Spinal cord (tissue), 10 donors: ENCODE measurements around the gene SDCCAG8. TPM values are rescaled to one million over a fixed set of nuclear protein-coding genes. Genes with fewer than 3 reads are reported as not detected.

Experiments used
- DNase-seq, 6 donors: peaks; one replicate each; pipeline versions ENCODE4 v3.0.0 to v3.0.0-alpha.2; 2013 to 2015; ENCODE audit warnings: low spot score in 6 of 6, low read depth in 4 of 6
- H3K27ac ChIP-seq: one replicate; pipeline ENCODE4 v1.5.1; 2013; ENCODE audit warnings: low read depth, low read length, control low read depth
- H3K27me3 ChIP-seq: one replicate; pipeline ENCODE4 v1.6.1; 2013; ENCODE audit warnings: low read length; ENCODE audit not compliant: control insufficient read depth, insufficient read depth
- H3K36me3 ChIP-seq: one replicate; pipeline ENCODE4 v1.6.1; 2013; ENCODE audit warnings: low read length; ENCODE audit not compliant: control insufficient read depth, insufficient read depth
- H3K4me1 ChIP-seq: one replicate; pipeline ENCODE4 v1.6.1; 2013; ENCODE audit warnings: low read length; ENCODE audit not compliant: control insufficient read depth, insufficient read depth
- H3K4me3 ChIP-seq: one replicate; pipeline ENCODE4 v1.5.1; 2013; ENCODE audit warnings: low read depth, low read length, control low read depth
- H3K9me3 ChIP-seq: one replicate; pipeline ENCODE4 v1.6.1; 2013; ENCODE audit warnings: low read length; ENCODE audit not compliant: control insufficient read depth, insufficient read depth
- WGBS: methylation state at CpG from one replicate; pipeline ENCODE4 v1.1.5; 2013; ENCODE audit warnings: missing lambda C conversion rate; ENCODE audit not compliant: insufficient coverage; 5-methylcytosine and 5-hydroxymethylcytosine counted together
- polyA plus RNA-seq, 2 donors: library from polyadenylated mRNA; unstranded; fragments of 120-200 nt; gene quantifications; one replicate each; pipeline ENCODE4 v1.2.1, GENCODE V29; 2013; ENCODE audit not compliant: insufficient read length in 2 of 2
- total RNA-seq, 2 donors: library from RNA; depleted of rRNA in 1 of 2; stranded (reverse); fragments of 120-200 nt in 1 of 2; fragments of >200 nt in 1 of 2; gene quantifications; one replicate each; pipeline versions ENCODE4 v1.2.3 to v1.2.4, GENCODE V29; 2013 to 2014
- donor health status: healthy.

SDCCAG8 gene
- total and polyA plus RNA-seq, 4 donors, result 48.3 to 73.3 (median 71.6) TPM

DNA sequence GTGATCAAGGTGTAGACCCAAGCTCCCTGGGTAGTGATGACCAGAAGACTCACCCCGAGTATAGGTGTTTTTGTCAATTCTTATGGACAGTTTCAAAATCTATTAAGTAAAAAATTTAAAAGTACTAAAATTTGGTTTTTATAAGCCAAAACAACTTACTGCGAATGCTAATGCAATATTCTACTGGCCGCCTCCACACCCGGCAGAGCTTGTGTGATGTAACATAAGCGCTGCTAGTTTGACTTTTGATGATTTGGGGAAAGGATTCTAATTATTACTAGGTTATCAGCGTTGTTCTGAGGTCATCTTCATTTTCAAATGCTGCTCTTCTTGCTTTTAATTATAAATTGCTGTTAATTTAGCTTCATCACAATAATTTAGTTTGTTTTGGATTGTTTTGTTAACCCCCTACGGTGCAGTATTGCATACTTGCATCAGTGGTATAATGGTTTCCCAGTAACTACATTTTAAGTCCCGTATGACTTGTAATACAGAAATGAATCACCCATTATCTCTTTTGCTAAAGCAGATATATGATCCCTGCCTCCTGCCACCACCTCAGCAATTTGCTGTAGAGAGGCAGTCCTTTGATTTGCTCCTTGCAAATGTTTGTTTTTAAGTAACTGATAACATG is 178.0 kb downstream of the SDCCAG8 start:
- no CpG with 5 or more reads among the region's 8 CpGs for WGBS
- H3K4me1 ChIP-seq, result peaks cover 6% of the 10 kb centered on the region

DNA sequence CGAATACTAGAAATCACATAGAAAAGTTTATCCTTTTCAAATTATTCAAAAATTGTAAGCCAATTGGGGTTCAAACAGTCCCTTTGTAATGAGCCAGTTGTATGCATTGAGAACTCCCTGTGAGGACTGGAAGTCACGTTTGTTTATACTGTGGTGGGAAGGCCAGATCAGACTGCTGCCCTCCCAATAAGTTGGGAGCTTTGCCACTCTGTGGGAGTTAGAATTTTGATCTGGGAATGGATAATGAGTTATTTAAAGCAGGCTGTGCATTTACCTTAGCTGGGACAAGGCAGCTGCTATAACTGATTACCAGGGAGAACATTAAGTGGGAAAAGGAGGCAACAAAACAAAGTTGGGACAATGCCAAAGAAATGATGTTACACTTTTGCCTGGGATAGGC is 178.8 kb downstream of the SDCCAG8 start:
- no peaks in the 10 kb centered on the region for H3K9me3 ChIP-seq
- H3K27ac ChIP-seq, result no peak overlapping the region
- H3K4me3 ChIP-seq, result no peak overlapping the region
- no peaks in the 10 kb centered on the region for H3K27me3 ChIP-seq
- DNase-seq, result no peak
- peaks cover 6% of the 10 kb centered on the region for H3K4me1 ChIP-seq
- peaks cover 8% of the 10 kb centered on the region for H3K36me3 ChIP-seq
- 56% methylated on average over 1 of the region's 2 CpGs for WGBS

More for the DNA sequence above, 178.0 kb downstream of the SDCCAG8 start:
- no peaks in the 10 kb centered on the region for H3K9me3 ChIP-seq
- H3K4me3 ChIP-seq, result no peak overlapping the region
- no peak overlapping the region for H3K27ac ChIP-seq
- peaks cover 8% of the 10 kb centered on the region for H3K36me3 ChIP-seq
- peak in 1 of 6 donors; percentile 62 for DNase-seq
- no peaks in the 10 kb centered on the region for H3K27me3 ChIP-seq

DNA sequence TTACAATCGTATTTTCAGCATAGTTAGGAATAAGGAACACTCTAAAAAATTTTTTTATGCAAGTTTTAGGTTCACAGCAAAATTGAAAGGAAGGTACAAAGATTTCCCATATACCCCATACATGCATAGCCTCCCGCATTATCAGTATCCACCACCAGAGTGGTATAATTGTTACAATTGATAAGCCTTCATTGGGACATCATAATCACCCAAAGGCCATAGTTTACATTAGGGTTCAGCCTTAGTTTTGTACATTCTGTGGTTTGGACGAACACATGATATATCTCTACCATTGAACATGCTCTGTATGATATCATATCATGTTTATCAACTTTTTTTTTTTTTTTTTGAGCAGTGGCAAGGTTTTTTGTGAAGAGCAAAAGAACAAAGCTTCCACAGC is 180.0 kb downstream of the SDCCAG8 start:
- H3K4me1 ChIP-seq, result peaks cover 6% of the 10 kb centered on the region
- H3K9me3 ChIP-seq, result no peaks in the 10 kb centered on the region
- no peaks in the 10 kb centered on the region for H3K27me3 ChIP-seq
- no peak for DNase-seq
- peaks cover 4% of the 10 kb centered on the region for H3K36me3 ChIP-seq
- no peak overlapping the region for H3K27ac ChIP-seq
- no peak overlapping the region for H3K4me3 ChIP-seq
- WGBS, result no CpG with 5 or more reads among the region's 3 CpGs

DNA sequence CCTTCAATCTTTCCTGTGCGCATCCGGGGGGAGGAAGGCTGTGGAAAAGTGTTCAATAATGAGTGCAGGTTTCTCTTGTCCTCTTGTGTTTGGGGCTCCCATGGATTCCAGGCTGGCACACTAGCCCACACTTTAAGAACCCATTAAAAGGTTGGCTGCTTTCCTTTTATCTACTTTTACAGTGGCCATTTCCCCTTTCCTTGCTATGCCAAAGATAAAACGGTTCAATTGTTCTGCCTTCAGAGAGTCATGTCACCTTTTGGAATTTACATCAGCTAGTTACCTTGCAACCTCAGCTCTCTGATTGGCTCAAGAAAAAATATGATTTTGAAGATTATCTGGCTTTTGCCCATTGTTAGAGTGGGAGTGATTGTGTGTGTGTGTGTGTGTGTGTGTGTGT is 182.3 kb downstream of the SDCCAG8 start:
- no peaks in the 10 kb centered on the region for H3K9me3 ChIP-seq
- H3K27ac ChIP-seq, result no peak overlapping the region
- WGBS, result no CpG with 5 or more reads among the region's 3 CpGs
- H3K27me3 ChIP-seq, result no peaks in the 10 kb centered on the region
- peaks cover 4% of the 10 kb centered on the region for H3K36me3 ChIP-seq
- no peak for DNase-seq
- no peak overlapping the region for H3K4me3 ChIP-seq
- peaks cover 2% of the 10 kb centered on the region for H3K4me1 ChIP-seq

DNA sequence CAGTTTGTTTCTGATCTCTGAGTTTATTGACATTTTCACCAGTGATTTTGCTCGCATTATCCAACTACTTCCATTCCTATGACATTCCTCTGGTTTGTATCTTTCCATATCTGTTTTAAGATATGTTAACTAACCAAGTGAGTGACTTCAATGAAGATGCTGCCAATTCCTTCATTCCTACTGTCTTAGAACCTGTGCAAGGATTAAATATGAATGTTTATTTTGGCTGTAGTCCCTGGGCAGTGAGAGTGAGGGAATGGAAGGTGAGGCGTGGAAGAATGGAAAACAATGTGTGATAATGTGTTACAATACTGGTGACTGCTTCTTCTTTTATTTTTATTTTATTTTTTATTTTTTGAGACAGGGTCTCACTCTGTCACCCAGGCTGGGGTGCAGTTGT is 183.0 kb downstream of the SDCCAG8 start:
- no peak for DNase-seq
- Histone ChIP-seq H3K36me3 (peaks cover 4% of the 10 kb centered on the region), H3K27me3 (no peaks in the 10 kb centered on the region), H3K27ac (no peak overlapping the region), H3K4me3 (no peak overlapping the region), H3K4me1 (no peaks in the 10 kb centered on the region), H3K9me3 (no peaks in the 10 kb centered on the region)
- WGBS, result no CpG with 5 or more reads among the region's 2 CpGs

DNA sequence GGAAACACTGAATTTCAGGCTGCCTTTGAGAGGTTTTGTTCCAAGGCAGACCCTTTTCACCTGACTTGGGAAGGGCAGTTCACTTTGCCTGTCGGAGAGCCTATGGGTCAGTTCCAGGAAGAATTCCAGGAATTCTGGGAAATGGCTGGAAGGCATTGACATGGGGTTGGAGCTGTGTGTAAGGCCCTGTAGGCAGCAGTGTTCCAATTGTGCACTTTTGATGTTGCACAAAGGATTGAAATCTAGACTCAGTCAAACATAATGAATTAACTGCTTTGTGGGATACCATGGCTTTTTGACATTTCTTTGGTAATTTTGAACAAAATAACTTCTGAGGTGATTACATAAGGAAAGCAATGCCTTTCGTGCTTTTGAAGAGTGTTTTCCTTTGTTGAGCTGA is 184.6 kb downstream of the SDCCAG8 start:
- H3K36me3 ChIP-seq, result peaks cover 4% of the 10 kb centered on the region
- H3K27ac ChIP-seq, result no peak overlapping the region
- WGBS, result 57% methylated on average over 2 of the region's 2 CpGs

DNA sequence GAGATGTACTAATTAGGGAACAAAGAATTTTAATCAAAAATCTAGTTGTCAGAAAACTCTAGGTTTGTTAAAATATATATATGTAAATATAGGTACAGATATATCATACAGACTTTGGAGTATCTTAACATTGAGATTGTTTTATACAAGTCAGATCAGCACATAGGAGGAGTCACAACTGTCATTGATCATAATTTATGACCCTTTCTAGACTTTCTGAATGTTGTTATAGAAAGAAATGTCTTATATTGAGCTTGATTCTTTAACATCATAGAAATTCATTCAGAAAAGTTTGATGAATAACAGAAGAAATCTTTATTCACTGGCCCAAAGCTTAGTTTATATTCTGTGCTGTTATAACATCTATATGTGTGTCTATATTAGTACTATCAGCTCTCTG is 185.8 kb downstream of the SDCCAG8 start:
- DNase-seq, result no peak
- Histone ChIP-seq H3K27me3 (no peaks in the 10 kb centered on the region), H3K36me3 (peaks cover 4% of the 10 kb centered on the region), H3K27ac (no peak overlapping the region), H3K9me3 (no peaks in the 10 kb centered on the region), H3K4me3 (no peak overlapping the region), H3K4me1 (no peaks in the 10 kb centered on the region)

More for the DNA sequence above, 184.6 kb downstream of the SDCCAG8 start:
- Histone ChIP-seq H3K9me3 (no peaks in the 10 kb centered on the region), H3K4me1 (no peaks in the 10 kb centered on the region), H3K27me3 (no peaks in the 10 kb centered on the region), H3K4me3 (no peak overlapping the region)
- DNase-seq, result no peak

DNA sequence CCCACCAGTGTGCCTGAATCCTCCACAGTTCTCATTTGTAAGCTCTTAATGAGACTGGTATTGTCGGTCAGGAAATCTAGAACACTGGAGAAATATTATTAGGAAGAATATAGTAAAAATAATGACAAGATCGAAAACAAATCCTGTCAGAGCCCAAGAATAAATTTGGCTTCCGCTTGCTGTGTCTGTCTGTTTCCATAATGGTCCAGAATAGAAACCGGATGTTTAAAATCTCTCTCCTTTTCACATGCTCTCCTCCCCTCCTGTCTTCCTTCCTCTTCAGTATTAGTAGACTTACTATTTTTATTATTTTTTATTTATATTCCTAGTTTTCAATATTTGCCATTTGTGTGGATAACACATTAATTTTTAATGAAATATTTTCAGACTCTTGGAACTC is 187.7 kb downstream of the SDCCAG8 start:
- Histone ChIP-seq H3K27me3 (no peaks in the 10 kb centered on the region), H3K9me3 (no peaks in the 10 kb centered on the region), H3K27ac (no peak overlapping the region), H3K4me3 (no peak overlapping the region), H3K4me1 (no peaks in the 10 kb centered on the region), H3K36me3 (no peaks in the 10 kb centered on the region)
- 73% methylated on average over 3 of the region's 4 CpGs for WGBS
- DNase-seq, result no peak

DNA sequence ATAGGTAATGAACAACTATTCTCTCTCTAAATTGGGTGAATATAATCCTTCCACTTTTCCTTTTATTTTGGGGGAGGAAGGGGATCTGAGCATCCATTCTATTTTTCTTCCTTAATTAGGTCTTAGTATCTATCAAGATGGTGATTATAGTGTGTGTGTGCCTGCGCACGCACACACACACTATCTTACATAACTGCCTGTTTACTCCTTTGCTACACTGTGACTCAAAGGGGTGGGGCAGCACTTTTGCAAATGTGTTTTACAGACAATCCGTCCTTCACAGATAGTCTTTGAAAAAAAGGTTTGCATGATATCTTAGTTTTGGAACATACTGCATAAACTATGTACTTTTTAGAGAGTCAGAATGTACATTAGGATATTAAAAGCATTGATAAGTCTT is 191.5 kb downstream of the SDCCAG8 start:
- Histone ChIP-seq H3K27ac (no peak overlapping the region), H3K4me3 (no peak overlapping the region), H3K36me3 (no peaks in the 10 kb centered on the region), H3K27me3 (no peaks in the 10 kb centered on the region), H3K9me3 (no peaks in the 10 kb centered on the region), H3K4me1 (no peaks in the 10 kb centered on the region)
- DNase-seq, result no peak
- WGBS, result no CpG with 5 or more reads among the region's 3 CpGs

DNA sequence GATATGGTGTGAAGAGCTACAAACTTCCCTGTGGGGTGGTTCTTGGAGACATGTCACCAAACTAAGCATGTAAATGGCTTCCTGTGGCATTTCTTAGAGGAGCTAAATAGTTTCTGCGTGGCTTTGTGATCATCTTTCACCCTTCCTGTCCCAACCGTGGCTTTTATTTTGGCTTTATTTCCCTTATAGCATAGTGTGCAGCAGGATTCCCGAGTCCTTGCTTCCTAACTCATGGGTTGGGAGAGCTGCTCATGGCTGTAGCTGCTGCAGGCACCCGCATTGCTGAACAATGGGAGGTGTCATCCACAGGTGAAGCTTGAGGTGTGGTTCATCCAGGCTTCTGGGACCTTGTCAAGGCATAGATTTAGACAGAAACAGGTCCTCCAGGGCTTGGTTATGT is 192.0 kb downstream of the SDCCAG8 start:
- DNase-seq, result no peak
- Histone ChIP-seq H3K36me3 (no peaks in the 10 kb centered on the region), H3K4me1 (no peaks in the 10 kb centered on the region), H3K27ac (no peak overlapping the region), H3K4me3 (no peak overlapping the region), H3K27me3 (no peaks in the 10 kb centered on the region), H3K9me3 (no peaks in the 10 kb centered on the region)
- WGBS, result 83% methylated on average over 2 of the region's 4 CpGs
